ENCODE data around the gene FBXW8.

The FBXW8 gene

DNA sequence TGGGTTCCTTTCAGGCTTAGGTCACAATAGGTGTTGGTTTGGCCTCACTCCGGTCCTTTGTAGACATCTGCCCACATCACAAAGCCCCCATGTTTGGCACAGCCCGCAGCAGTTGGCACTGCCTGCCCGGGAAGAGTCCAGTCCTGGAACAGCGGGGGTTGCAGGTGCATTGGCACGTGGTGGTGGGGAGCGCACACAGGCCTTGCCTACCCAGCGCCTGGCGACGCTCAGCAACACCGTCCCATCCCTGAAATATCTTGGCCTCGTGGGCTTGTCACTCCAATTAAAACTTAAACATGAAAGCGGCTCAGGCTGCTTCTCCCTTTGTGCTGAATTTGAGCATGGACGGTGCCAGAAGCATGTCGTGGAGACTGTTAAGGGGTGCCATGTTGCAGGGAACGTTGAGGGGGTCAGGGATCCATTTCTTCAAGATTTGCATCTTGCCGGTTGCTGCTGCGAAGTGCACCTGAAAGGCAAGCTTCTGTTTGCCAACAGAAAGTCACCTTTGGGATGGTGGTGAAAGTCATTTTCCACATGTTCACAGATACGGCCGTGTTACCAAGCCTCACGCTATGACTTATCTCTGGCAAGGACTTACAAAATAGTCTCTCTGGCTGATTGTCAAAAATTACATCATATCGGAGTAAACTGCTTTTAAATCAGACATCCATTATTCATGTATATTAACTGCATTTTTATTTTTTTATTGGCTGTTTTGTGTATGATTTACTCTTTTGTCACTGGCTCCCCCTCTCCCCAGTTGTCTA is 91.5 kb downstream of the FBXW8 start:
- DNase-seq: no peak

DNA sequence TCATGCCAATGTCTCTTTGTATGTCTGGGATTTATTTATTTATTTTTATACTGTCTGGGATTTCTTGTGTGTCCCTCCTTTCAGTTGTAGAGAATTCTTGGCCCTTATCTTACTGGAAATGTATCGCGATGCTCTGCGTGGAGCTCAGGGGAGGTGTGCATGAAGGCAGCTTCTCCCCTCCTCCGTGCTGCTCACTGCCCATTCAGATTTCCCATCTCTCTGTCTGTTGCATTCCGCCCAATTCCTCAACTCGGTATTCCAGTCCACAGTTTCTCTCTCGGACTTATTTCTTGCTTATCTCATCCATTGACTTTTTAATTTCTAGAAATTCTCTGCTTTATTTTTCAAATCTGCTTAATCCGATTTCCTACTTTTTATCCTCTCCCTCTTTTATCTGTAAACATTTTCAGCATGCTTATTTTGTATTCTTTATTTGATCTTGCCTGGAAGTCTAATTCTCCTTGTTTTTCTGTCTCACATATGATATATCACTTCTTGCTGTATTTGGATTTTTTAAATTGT is 93.2 kb downstream of the FBXW8 start:
- no peak for DNase-seq

DNA sequence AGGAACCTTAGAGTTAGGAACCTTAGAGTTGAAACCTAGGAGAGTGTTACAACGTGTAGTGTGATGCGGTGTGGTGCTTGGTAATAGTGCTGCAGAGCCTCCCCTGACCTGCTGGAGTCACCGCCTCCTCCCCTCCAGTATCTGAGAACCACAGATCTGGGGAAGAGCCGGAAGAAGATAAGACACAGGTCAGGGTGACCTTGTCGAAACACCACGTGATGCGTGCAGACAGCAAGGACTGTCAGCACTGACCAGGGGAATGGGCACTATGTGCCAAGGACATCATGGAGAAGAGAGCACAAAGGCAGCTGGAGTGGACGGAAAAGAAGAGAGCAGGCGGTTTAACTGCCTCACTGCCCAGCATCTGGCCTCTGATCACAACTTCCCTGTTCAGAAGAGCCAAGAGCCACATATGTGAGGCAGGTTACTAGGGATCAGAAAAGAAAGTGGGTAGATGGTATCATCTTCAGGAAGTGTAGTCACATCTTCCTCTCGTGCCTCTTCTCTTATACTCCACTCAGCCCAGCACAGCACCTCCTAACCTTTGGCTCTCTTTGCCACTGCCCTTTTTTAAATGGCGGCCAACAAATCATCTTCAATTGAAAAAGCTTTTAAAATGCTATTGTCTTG is 94.8 kb downstream of the FBXW8 start:
- no peak for DNase-seq

DNA sequence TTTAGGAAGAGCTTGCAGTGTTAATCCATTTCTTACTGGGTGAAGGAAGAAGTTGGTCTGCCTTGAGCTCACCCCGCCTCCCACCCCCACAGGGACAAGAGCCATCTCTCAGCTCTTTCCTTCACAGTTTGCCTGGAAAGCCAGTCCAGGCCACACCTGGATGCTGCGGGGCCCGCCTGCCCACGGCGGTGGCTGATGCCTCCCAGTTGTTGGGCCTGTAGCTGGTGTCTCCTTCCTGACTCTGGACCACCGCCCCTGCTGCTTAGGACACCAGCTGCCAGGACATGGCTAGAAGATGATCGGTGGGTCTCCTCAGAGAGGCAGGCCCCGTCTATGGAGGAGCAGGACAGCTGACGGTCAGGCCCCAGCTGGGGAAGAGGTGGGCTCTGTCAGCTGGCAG is 95.6 kb downstream of the FBXW8 start:
- no peak for DNase-seq

DNA sequence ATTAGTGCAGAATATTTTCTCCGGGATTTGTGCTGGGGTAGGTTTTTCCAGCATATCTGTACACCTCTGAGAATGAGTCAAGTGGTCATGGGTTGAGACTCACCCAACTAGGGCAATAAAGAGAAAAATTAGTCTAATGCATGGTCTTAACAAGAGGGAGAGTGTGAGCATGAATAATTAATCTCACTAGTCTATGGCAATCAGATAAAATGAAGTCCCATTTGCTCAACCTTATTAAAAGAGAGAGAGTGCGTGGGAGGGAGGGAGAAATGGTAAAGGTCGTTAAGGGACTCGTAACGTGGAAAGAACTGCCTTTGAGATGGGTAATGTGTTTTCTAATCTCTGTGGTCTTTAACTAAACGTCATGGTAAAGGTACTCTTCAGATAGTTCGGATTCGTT is 96.8 kb downstream of the FBXW8 start:
- DNase-seq: no peak

DNA sequence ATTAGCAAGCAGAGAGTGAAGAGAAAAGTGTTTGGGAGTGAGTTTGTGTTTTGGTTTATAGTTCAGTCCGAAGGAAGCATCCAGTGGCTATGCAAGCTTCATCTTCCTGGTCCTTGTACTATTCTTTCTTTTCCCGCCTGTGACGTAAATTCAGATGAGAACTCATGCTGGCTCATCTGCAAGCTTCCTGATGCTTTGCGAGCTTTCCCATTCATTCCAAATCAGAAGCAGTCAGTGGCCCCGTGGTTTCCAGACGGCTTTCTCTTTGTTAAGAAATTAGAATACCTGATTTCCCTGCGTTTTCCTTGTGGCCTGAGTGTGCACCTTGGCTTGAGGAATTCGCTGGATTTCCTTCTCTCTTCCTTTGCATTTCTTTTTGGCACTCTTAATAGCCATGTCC is 99.0 kb downstream of the FBXW8 start:
- DNase-seq: no peak

DNA sequence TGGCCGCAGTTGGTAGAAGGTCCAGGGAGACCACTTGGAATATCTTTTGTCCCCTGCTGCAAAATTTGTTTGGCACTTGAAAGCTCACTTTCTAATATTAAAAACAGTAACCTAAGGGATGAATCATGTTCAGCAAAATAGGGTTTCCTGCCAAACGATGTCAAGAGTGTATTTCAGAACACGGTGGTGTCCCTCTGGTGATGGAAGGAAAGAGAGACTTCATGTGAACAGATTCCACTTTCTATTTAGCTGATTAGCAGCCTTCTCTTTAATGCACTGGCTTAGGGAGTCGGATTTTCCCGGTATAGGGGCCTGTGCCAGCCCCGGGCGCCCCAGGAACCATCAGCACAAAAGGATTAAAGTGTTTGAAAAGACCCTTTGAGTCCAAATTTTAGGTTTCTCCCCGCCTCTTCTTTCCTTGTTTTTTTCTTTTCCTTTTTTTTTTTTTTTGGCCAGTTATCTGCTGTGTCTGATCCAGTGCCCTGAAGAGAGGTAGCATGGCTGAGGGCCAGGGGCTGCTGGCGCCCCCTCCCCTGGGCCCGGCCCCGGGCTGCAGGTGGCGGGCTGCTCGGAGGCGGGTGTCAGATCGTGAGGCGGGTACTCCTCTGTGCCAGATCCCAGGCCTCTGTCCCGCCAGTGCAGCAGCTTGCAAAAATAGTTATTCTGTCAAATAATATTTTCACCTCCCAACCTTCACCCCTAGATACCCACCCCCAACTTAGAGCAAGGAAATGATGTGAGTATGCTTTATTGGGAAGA is 100.1 kb downstream of the FBXW8 start:
- no peak for DNase-seq

DNA sequence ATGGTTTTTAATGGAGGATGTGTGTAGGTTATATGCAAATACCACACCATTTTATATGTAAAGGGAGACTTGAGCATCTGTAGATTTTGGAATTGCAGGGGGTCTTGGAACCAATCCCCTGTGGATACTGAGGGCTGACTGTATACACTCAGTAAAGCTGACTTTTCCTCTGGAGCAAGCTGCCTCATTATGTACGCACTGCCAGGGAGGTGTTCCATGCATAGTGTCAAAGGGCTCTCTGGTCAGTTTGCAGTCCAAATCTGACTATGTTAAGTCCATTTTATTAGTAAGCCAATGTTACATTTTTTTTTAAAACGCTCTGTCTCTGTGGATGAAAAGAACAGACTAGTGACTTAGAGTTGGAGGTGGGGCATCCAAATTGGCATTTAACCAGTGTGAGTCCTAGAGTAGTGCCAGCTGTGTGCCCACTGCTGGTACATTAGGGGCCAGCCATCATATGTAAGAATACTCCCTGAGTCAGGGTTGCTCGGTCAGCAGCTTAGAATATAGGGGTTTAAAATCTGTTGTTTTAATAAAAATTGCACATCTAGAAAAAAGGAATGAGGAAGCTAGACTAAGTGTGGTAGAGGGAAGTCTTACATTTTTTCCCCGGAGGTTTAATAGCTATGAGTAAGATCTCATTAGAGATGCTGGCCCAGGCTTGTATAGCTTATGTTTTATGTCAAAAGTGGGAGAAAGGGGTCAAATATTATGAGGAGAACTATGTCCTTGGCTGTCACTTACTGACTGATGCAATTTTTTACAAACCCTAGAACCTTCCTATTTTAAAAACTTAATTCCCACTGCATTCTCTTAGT is 101.4 kb downstream of the FBXW8 start:
- no peak for DNase-seq

DNA sequence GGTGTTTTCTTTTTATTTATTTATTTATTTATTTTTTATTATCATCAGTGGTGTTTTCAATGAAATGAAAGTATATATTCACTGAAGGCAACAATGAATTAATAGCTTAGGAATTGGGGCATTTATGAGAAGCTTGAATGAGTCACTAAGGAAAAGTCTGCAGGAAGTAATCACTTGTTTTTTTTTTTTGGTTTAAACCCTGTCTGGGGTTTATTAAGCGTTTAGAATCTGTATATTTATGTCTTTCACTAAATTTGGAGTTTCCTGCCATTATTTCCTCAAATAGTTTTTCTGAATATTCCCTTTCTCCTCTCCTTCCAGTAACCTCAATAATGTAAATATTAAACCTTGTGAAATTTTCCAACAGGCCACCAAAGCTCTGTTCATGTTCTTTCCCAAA is 103.0 kb downstream of the FBXW8 start:
- no peak for DNase-seq

DNA sequence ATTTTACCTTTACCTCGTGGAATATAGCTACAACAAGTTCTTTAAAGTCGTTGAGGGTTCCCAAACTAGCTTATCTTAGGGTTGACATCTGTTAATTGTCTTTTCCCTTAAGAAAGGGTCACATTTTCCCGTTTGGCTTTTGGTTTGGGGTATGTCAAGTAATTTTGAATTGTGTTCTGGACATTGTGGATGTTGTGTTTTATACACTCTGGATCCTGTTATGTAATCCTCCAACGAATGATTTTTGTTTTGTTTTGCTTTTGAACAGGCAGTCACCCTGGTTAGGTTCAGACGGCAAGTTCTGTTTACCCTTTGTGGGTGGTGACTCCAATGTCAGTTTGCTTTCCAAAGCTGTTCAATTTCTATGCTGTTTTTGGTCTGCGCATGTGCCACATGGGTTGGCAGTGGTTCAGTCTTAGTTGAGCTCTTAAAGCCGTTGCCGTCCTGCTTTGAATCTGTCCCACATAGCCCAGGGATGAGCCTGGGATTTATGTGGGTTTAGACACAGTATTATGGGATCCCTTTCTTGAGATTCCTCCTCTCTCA is 103.7 kb downstream of the FBXW8 start:
- DNase-seq: no peak

DNA sequence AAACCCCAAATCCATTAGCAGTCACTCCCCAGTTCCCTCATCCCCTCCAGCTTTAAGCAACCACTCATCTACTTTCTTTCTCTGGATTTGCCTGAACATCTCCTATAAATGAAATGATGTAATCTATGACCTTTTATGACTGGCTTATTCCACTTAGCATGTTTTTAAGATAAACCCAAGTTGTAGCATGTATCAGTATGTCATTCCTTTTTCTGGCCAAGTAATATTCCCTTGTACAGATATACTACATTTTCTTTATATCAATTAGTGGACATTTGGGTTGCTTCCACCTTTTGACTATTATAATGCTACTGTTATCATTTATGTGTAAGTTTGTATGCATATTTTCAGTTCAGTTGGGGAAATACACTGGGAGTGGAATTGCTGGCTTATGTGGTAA is 105.1 kb downstream of the FBXW8 start:
- DNase-seq: no peak

DNA sequence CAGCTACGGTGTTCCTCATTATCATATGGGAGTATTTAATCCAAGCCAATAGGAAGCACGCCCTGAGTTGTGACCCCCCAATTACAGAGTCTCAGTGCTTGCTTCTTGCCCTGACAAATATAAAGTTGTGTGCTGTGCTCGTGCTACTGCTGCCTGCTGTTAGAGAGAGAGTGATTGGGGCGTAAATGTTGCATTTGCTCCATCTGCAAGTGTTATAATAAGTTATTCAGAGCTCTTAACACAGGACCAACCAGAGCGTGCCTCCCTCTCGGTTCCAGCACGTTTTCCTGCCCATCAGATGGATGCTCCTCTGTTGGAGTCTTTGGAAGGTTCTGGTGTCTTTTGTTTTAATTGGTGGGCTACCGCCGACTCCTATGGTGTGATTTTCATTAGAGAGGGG is 107.1 kb downstream of the FBXW8 start:
- DNase-seq: no peak

DNA sequence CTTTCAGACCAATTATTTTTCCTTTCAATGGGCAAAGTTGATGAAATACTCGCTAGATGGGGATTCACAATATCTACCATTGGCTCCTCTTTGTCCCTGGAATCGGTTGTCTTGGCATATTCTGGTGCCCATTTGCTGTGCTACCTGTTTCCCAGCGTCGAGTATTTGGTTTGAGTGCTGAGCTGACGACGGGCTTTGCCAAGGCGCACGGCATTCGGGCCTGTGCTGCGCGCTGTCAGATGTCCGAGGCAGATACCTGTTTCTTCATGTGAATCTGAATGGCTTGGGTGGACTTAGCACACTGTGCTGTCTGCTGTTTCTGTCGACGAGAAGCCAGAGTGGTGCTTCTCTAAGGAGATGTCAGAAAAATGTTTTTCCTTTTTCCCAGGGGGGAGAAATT is 107.5 kb downstream of the FBXW8 start:
- DNase-seq: no peak

DNA sequence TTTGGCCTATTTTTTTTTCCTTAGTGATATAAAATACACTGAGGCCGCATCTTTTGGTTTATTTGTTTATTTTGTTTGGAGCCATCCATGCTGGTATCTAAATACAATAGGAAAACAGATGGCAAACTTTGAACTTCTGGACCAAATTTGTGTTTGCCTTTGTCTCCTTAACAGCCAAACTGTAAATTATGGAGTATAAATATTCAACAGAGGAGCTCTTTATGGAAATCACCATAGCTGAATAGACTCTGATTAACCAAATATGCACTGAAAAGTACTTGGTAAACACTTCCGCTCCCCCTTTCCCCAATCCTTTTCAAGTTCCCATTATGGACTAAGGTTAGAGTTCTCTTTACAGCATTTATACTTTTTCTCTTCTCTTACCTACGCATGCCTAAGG is 107.9 kb downstream of the FBXW8 start:
- no peak for DNase-seq

DNA sequence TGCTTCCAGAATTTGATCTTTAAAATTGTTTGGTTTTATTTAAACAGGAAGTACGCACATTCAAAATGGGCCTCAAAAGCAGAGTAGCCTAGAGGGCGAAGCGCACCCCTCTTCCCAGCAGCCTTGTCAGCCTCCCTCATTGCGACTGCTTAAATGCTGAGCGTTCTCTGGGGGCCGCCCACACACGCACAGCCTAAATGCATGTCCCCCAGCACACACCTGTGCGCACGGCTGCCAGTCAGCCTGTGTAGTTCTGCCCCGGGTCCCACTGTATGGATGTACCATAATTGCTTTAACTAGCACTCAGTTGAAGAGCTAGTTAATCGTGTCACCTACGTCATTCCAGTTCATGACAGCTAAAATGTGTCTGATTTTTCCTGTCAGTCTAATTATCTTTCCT is 109.1 kb downstream of the FBXW8 start:
- DNase-seq: no peak

DNA sequence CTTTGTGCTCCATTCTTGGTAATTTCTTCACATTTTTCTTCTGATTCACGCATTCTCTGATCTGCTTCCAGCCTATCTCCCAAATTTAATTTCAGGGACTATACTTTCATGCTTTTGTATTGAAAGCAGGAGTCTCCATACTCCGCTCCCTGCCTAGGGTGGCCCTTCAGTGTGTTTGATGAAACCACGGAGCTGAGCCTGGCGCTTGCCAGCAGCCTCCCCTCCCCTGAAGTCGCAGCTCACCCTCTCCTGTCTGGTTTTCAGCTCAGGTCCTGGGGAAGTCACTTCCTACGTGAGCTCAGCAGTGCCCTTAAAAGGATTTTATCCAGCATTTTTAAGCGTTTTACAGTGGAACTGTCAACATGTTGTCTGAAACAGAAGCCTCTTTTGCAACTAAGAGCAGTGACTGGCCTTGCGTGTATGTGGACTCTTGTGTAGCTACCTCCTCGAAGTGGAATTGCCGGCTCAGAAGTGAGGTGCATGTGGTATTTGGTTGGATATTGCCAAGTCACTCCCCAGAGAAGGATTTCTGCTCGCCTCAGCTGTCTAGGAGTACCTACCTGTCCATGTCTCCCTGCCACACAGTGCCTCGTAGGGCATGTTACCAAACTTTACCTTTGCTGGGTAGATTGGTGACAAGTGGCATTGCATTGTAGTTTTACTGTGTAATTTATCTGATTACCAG is 109.9 kb downstream of the FBXW8 start:
- no peak for DNase-seq

DNA sequence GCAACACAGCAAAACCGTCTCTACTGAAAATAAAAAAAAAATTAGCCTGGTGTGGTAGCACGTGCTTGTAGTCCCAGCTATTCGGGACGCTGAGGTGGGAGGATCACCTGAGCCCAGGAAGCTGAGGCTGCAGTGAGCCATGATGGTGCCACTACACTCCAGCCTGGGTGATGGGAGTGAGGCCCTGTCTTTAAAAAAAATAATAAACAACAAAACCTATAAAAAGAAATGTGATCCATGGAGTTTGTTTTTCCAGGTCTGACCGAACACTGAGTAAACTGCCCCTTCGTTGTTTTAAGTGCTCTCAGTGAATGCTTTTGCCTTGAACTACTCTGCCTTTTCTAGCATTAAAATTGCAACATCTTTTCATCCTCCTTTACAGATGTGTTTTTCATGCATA is 111.7 kb downstream of the FBXW8 start:
- DNase-seq: no peak

DNA sequence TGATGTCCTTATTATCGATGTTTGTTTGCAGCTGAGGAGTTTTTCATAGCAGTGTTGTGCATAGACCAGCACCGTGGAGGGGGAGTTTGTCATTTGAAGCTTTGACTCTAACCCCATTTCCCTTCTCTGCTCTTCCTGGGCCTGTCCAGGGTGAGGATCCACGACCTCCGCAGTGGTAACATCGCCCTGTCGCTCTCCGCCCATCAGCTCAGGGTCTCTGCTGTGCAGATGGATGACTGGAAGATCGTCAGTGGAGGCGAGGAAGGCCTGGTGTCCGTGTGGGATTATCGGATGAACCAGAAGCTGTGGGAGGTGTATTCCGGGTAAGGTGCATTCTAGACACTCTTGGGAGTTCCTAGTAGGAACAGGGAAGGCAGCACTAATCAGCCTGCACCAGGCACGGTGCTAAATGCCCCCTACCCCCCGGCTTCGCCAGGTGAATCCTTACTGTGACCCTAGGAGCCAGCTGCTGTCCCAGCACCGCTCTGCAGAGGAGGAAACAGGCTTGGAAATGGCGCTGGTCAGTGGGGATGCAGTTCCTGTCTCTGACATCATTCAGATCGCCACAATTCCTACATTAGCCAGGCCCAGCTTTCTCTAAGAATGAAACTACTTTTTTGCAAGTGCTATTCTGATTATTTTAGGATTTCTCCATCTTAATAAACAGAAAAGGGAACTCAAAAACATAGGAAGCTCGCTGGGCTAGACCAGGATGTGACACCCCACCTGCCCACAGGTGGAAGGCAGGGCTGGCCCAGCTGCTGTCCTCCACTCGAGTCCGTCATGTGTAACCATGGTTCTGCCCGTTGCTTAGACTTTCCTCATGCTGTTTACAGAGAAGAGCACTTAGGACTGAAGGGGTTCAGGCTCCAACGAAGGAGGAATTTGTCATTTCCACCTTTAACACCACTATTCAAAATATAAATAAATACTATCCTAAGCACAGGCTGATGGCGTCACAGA is 113.5 kb downstream of the FBXW8 start:
- DNase-seq: no peak

DNA sequence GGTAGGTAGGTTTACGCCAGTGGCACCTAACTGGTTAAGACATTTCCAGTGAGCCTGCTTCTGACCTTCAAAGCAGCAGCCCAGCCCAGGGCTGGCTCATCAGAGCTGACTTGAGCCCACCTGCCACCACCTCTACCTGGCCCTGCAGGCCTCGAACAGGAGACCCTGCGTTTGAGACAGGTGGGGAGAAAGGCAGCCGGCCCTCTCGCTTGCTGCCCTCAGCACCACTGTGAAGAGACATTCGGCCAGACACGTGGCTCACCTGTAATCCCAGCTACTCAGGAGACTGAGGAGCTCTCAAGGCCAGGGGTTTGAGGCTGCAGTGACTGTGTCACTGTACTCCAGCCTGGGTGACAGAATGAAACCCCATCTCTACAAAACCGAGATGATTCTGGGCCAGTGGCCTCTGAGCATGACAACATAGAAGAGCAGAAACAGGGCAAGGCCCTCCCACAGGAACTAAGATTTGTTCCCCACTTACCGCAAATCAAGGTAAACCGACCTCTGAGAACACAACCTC is 114.3 kb downstream of the FBXW8 start:
- no peak for DNase-seq

DNA sequence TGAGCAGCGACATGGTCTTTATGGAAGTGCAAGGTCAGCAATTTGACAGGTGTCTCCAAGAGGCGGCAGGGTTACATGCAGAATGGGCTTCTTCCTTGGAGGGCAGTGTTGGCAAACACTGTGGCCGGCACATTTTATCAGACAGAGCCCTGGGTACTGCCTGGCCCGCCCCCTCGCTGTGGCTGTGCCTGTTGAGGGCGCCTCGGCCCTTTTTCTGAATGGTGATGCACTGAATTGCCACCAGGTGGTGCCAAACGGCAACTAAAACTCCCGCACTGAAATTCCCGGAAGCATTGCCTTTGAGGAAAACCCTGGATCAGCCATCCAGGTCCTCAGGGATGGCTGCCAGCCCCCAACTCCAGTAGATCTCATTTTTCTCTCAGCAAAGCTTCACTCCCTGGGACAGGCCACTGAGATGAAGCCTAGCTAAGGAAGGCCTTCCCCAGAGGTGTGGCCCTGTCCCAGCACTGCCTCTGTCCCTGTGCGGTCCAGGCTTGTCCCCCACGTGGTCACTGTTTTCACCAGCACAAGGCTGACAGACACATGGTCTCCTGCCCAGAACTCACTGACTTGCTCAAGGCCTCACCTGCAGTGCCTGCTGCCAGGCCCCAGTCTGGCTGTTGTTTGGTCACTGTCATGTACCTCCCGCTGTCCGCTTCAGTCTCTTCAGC is 114.9 kb downstream of the FBXW8 start:
- DNase-seq: peak; percentile 58

All from activated T-cell treated with anti-CD3 and anti-CD28 coated beads, Interleukin-2, amount 50 U/mL, for 1 hour (primary cell).